H1 (cell line): ENCODE measurements around the gene KCND1. TPM values are rescaled to one million over a fixed set of nuclear protein-coding genes. Genes with fewer than 3 reads are reported as not detected.

ENCODE experiments used
- BACH1 ChIP-seq: IDR thresholded peaks from 2 replicates; pipeline ENCODE4 v1.6.1; 2012; ENCODE audit warnings: low read length, improper control_type of control experiment
- CEBPB ChIP-seq: IDR thresholded peaks from 2 replicates; pipeline ENCODE4 v1.6.1; 2012; ENCODE audit warnings: low read depth, low read length
- EGR1 ChIP-seq: IDR thresholded peaks from 2 replicates; pipeline ENCODE4 v1.6.1; 2011; ENCODE audit warnings: low read depth, low read length, borderline replicate concordance
- GABPA ChIP-seq: IDR thresholded peaks from 2 replicates; pipeline ENCODE4 v1.6.1; 2011; ENCODE audit warnings: mild to moderate bottlenecking, low read length, moderate library complexity, borderline replicate concordance; ENCODE audit not compliant: insufficient read depth
- HDAC2 ChIP-seq, 2 experiments: fragments of 300-600 bp in 1 of 2; sonication (generic) in 1 of 2; IDR thresholded peaks; 2 replicates each; pipeline ENCODE4 v1.6.1; 2011 to 2012; ENCODE audit warnings: low read depth in 2 of 2, low read length in 2 of 2, mild to moderate bottlenecking in 2 of 2, moderate library complexity in 2 of 2, borderline replicate concordance in 1 of 2, inconsistent platforms in 1 of 2
- JUND ChIP-seq: IDR thresholded peaks from 2 replicates; pipeline ENCODE4 v1.6.1; 2011; ENCODE audit warnings: mild to moderate bottlenecking, improper control_type of control experiment, low read length
- MAFK ChIP-seq: IDR thresholded peaks from 2 replicates; pipeline ENCODE4 v1.6.1; 2012; ENCODE audit warnings: low read depth, mild to moderate bottlenecking, improper control_type of control experiment, low read length
- POLR2AphosphoS5 ChIP-seq: IDR thresholded peaks from 2 replicates; pipeline ENCODE4 v1.6.1; 2011; ENCODE audit warnings: low read depth, low read length
- RAD21 ChIP-seq, 2 experiments: IDR thresholded peaks in 1 of 2; conservative IDR thresholded peaks in 1 of 2; 2 replicates each; pipeline ENCODE4 v1.6.1; 2011; ENCODE audit warnings: low read depth in 2 of 2, low read length in 2 of 2, improper control_type of control experiment in 1 of 2, inconsistent platforms in 1 of 2, mild to moderate bottlenecking in 1 of 2, moderate library complexity in 1 of 2
- RBBP5 ChIP-seq: IDR thresholded peaks from 2 replicates; pipeline ENCODE4 v1.7.1; 2012; ENCODE audit warnings: low read depth, mild to moderate bottlenecking, inconsistent platforms, low read length, moderate library complexity, borderline replicate concordance
- RFX5 ChIP-seq: IDR thresholded peaks from 2 replicates; pipeline ENCODE4 v1.6.1; 2011; ENCODE audit warnings: low read depth, low read length, improper control_type of control experiment, borderline replicate concordance
- RNF2 ChIP-seq: fragments of 200-900, 300-1000 bp; sonication (generic); IDR thresholded peaks from 2 replicates; pipeline ENCODE4 v1.7.1; 2016; ENCODE audit warnings: borderline replicate concordance, low read depth, mild to moderate bottlenecking, antibody characterized with exemption, low read length; ENCODE audit not compliant: poor library complexity, severe bottlenecking; ENCODE audit errors: missing control alignments
- RXRA ChIP-seq: IDR thresholded peaks from 2 replicates; pipeline ENCODE4 v1.6.1; 2011; ENCODE audit warnings: low read depth, mild to moderate bottlenecking, low read length, moderate library complexity; ENCODE audit not compliant: insufficient read depth
- SAP30 ChIP-seq: fragments of 300-600 bp; sonication (generic); IDR thresholded peaks from 2 replicates; pipeline ENCODE4 v1.7.1; 2012; ENCODE audit warnings: low read length, moderate library complexity, mild to moderate bottlenecking, inconsistent platforms; ENCODE audit not compliant: insufficient read depth, insufficient replicate concordance
- SIN3A ChIP-seq, 2 experiments: IDR thresholded peaks in 1 of 2; conservative IDR thresholded peaks in 1 of 2; 2 replicates each; pipeline ENCODE4 v1.6.1; 2011 to 2012; ENCODE audit warnings: low read length in 2 of 2, improper control_type of control experiment in 1 of 2, low read depth in 1 of 2, mild to moderate bottlenecking in 1 of 2
- SP1 ChIP-seq: IDR thresholded peaks from 2 replicates; pipeline ENCODE4 v1.6.1; 2011; ENCODE audit warnings: low read depth, low read length
- TCF12 ChIP-seq: IDR thresholded peaks from 2 replicates; pipeline ENCODE4 v1.6.1; 2011; ENCODE audit warnings: low read depth, mild to moderate bottlenecking, low read length
- polyA plus RNA-seq, 7 experiments: library from polyadenylated mRNA; depleted of rRNA in 3 of 7; stranded (reverse) in 5 of 7; unstranded in 2 of 7; fragments of >200 nt in 5 of 7; fragments of 200-250 nt in 2 of 7; gene quantifications; 1 replicate in 5 of 7; 2 replicates in 1 of 7; 4 replicates in 1 of 7; pipeline versions ENCODE4 v1.2.1 to v1.2.3, GENCODE V29; 2011 to 2013; ENCODE audit warnings: missing spikeins in 2 of 7, mixed read lengths in 2 of 7
- total RNA-seq: library from RNA; stranded (reverse); fragmentation: NEBNext Ultra II Directional; extraction: Animal tissue kit (Norgen Biotek cat#: 25700); gene quantifications from 2 replicates; pipeline ENCODE4 v1.2.1, GENCODE V29; 2021

Gene KCND1
- total and polyA plus RNA-seq, 2 of the 8 experiments (the other 6 are each of a cell fraction or from before 2014, with no cell fraction given): 3.1 to 6.8 TPM

DNA sequence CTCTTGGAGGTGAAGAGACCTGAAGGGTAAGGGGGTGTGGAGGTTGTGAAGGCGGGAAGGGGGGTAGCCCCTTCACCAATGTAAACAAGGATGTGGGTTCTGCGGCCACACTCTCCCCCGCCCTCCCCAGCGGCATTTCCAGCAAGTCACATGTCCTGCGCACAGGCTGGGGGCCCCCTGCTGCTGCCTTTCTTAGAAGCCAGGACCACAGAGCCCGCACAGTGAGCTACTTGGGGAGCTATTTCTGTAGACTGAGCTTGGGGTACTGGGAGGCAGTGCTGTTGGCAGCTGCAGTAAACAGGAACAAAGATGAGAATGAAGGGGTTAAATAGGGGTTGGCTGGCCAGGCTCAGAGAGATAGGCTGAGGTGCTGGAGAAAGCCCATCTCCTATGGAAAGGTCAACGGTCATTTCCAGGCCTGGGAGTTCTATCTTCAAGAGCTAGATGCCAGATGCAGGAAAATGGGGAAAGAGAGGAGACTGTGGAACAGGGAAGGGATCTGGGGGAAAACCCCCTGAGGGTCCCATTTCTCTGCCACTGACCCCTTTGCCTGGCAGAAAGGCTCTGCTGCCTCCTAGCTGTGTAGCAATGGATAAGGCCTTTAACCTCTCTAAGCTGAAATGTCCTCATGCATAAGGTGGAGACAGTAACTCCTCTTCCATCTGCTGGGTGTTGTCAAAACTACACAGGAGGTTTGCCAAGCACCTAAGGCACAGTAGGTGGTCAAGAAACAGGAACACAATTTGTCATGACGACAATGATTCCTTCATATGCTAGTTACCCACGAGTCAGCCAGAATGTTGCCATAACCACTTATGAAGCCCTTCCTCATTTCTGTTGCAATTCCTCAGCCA, 34.4 kb downstream of the KCND1 start (continued):
- TF ChIP-seq JUND (no peak), POLR2AphosphoS5 (no peak), HDAC2 (IDR thresholded peaks at IDR 0.05; ENCODE audit: borderline replicate concordance in 1 of 2, low read depth in 2 of 2, low read length in 2 of 2) (no peak), RBBP5 (no peak), MAFK (no peak), EGR1 (no peak), RNF2 (no peak), BACH1 (no peak), TCF12 (no peak), SIN3A (conservative IDR thresholded peaks at IDR 0.05 in 1 of 2, IDR thresholded peaks at IDR 0.05 in 1 of 2; ENCODE audit: low read depth in 1 of 2, low read length in 2 of 2) (peak; percentile 1 to 54; a peak in 1 of 4 replicates), RAD21 (IDR thresholded peaks at IDR 0.05 in 1 of 2, conservative IDR thresholded peaks at IDR 0.05 in 1 of 2; ENCODE audit: low read depth in 2 of 2, low read length in 2 of 2) (peak; percentile 74 to 82), CEBPB (no peak), SP1 (no peak), RFX5 (no peak), RXRA (no peak), GABPA (no peak), SAP30 (no peak)
